ENCODE results near the gene SCRG1.

SCRG1 gene

DNA sequence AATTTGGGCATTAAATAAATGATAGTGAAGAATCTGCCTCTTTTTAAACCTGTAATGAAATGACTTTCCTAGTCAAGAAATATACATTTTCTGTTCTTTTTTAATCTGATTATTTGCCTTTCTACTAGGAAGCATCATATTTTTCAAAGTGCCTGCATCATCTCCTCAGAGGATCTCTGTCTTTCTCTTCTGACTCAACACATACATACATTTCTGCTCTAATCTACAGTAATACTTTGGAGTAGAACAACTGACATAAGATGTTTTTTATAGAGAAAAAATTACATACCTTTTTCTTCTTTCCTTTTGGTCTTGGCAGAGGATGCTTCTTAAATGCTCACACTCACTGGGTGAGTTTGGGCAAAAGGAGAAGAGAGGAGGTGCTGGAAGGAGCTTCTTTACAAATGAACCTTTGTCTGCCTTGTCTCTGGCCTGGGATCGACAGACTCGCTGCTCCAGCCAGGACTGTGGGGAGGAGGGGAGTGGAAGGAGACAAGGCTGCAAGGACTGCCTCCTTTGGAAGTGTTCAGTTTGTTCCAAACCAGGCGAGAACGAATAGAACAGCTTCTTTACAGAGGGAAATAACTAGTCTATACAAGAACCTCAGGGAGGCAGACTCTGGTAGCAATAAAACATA, at the start of gene SCRG1:
SCRG1 (minus strand) TSS at position 338 of the 637 bp plus-strand sequence. CDS start 7,702 bp downstream, outside the sequence.
- peak; percentile 51 for DNase-seq (ENCODE audit: low read depth, low spot score)

DNA sequence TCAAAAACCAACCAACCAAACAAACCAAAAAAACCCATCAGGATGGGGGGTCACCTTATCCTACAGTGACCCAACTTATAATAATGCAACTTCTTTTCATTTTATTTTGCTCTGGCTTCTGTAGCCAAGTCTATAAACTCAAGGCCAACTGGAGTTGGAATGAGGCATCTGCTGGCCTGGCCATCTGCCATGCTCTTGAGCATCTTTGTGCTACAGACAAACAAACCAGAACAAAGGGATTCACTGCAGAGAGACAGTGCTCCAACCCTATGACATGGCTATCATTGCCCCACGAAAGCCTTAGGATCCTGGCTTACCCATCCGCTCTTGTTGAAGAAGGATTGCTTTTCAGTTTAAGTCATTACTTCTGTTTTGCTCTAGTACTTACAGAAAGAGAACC, 49.2 kb upstream of the SCRG1 start:
- peak; percentile 33 for DNase-seq (ENCODE audit: low read depth, low spot score)

DNA sequence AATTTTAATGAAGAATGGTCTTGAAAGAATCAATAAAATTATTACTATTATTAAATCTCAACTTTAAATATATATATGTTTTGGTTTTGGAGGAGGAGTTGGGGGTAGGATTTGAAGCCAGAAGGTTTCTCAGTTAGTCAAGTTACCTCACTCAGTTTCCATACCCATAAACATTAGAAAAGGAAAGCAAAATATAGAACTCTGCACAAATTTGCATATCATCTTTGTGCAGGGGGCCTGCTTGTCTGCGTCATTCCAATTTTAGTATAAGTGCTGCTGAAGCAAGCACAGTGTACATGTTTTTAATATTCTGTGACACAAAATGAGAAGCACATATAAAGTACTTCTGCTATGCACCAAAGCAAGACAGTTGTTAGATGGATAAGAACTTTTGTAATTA, 47.5 kb upstream of the SCRG1 start:
- no peak for DNase-seq (ENCODE audit: low read depth, low spot score)

DNA sequence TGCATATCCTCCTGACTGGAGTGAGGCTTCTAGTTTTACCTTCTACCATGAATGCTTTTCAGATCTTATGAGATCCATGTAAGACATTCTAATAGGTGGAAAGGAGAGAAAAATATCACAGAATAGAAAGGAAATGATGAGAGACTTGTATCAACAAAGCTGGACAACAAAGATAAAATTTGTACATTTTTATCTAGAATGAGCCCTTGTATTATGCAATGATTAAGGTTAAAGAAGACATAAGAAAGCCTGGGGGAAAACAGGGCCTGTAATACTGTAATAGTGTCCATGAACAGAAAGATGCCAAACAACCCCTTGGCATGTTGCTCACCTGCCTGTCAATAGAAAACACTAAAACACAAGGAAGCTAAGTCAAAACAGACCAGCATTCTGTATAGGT, 44.2 kb upstream of the SCRG1 start:
- no peak for DNase-seq (ENCODE audit: low read depth, low spot score)

DNA sequence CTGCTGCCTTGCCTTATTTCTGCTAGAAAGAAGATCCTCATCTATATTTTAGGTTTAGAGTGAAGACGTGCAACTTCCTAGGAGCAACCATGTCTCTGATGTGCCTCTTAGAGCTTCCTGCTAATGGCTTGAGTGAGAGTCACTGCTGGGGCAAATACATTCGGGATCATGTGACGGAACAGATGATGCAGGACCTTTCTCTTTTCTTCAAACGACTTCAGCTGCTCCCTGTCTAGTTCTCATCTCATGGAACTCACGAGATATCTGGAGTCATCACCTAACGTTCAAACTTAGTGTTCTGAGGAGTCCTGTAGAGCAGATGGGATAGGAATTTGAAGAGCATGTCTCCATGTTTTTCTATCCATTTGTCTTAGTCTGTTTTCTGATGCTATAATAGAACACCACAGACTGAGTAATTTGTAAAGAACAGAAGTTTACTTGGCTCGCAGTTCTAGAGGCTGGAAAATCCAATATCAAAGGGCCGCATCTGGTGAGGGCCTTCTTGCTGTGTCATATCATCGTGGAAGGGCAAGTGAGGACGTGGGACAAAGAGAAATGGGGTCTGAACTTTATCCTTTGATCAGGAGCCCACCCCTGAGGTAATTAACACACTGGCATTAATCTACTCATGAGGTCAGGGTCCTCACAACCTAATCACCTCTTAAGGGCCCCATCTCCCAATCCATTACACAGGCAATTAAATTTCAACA, 43.5 kb upstream of the SCRG1 start:
- no peak for DNase-seq (ENCODE audit: low read depth, low spot score)

DNA sequence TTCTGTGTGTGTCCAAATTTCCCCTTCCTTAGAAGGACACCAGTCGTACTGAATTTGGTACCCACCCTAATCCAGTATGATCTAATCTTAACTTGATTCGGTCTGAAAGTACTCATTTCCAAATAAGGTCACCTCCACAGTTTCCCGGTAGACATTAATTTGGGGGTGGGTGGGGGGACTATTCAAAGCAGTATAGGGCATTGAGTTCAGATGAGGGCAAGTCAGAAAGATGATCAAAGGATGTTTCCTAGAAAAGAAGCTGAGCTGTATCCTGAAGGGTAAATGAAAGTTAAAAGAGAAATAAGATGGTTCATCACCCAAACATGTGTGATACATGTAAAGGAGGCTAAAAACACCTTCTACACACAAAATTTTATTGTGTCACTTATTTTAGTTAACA, 42.0 kb upstream of the SCRG1 start:
- DNase-seq (ENCODE audit: low read depth, low spot score), result no peak

DNA sequence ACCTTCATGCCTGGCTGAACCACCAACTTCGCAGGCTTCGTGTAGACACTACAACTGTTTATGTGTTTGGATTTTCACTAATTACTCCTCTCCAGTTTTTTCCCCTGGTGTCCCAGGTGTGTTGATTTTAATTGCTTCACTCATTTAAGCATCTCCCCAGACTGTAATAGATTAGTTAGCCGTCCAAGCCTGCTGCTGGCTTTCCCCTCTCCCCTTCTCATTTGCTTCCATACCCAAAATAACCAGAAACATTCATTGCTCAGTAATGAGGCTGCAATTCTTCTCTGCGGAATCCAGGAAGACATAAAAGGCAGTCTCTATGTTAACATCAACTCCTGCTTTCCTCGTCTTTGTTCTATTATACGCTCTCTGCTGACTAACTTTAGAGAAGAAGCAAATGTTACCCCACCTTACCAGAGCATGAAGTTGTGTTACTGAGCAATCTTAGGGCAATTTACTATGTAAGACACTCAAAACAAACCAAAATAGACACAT, 37.9 kb upstream of the SCRG1 start:
- peak; percentile 55 for DNase-seq (ENCODE audit: low read depth, low spot score)

DNA sequence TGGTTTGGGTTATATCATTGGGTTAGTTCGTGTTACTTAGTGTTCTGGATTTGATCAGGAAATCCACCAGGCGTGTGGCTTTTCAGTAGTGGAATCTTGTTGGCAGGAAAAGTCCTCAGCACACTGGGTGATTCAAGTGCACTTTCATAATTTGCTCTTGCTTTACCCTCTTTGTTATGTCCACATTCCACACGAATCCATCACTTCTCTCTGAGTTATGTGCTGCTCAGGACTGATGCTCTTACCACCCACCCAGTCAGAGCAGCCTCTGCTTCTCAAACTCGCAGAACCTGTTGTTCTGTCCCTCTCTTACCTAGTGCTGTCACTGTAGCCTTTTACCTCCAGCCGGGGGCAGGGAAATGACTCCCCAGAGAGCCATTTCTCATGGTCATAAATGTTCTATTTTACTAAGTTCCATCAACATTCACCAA, 37.2 kb upstream of the SCRG1 start:
- DNase-seq (ENCODE audit: low read depth, low spot score), result peak; percentile 89

DNA sequence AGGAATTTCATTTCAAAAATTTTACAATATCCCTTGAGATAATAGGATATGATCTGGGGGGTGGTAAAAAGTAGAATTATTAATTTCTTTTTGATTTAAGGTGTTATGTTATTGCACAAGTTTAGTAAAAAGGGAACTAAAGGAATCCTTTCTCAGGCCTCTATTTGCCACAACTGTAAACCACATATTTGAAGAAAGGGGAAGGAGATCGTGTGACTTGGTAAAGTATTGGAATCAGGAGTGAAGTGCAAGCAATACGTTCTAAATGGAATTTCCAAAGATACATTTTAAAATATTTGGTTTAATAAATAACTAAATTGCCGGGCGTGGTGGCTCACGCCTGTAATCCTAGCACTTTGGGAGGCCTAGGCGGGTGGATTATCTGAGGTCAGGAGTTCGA, 35.3 kb upstream of the SCRG1 start:
- no peak for DNase-seq (ENCODE audit: low read depth, low spot score)

DNA sequence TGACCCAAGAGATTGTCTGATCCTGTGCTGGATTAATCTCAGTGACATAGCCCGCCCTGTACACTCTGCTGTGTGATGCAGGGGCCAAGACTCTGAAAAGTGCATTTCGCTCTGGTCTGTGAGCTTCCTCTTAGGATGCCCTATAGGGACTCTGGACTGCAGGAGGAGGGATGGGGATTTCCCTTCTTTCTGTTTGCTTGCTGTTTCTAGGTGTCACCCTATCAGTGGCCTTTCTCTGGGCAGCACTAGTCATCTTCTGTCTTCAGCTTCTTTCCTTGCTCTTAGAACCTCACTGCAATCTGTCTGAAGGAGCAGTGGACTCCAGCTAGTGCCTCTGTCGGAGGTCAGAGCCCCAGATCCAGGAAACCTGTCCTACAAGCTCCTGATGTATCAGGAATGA, 34.5 kb upstream of the SCRG1 start:
- DNase-seq (ENCODE audit: low read depth, low spot score), result no peak

DNA sequence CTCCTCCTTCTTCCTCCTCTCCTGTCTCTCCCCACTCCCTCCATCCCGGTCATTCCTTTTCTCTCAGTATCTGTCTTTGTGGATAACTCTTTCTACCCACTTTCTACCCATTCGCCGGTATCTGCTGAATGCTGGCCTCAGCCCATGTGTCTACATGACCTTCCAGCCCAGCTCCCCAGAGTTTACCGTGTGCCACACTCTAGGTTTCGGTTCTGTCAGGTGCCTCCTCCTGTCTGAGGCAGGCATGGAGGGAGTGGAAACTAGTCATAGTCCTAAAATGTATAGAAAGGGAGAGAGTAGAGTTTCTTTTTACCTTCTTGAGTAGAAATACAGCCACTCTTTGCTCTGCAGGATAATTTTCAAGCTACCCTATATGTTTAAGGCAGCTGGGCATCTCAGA, 33.5 kb upstream of the SCRG1 start:
- no peak for DNase-seq (ENCODE audit: low read depth, low spot score)

DNA sequence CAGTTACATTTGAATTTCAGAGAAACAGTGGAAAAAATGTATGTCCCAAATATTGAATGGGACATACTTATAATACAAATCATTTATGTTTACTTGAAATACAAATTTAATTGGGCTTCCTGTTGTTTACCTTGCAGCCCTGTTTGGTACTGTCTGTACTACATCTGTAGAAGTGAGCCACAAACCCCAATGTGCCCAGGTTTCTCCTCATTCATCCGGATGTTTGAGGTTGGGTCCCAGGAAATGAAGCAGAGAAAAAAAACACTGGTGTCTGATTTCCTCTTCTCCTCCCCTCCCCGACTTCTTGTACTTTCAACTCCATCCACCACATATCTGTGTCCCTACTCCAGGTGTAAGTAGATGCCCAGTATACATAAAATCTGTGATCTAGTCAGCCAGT, 27.1 kb upstream of the SCRG1 start:
- DNase-seq (ENCODE audit: low read depth, low spot score), result no peak

DNA sequence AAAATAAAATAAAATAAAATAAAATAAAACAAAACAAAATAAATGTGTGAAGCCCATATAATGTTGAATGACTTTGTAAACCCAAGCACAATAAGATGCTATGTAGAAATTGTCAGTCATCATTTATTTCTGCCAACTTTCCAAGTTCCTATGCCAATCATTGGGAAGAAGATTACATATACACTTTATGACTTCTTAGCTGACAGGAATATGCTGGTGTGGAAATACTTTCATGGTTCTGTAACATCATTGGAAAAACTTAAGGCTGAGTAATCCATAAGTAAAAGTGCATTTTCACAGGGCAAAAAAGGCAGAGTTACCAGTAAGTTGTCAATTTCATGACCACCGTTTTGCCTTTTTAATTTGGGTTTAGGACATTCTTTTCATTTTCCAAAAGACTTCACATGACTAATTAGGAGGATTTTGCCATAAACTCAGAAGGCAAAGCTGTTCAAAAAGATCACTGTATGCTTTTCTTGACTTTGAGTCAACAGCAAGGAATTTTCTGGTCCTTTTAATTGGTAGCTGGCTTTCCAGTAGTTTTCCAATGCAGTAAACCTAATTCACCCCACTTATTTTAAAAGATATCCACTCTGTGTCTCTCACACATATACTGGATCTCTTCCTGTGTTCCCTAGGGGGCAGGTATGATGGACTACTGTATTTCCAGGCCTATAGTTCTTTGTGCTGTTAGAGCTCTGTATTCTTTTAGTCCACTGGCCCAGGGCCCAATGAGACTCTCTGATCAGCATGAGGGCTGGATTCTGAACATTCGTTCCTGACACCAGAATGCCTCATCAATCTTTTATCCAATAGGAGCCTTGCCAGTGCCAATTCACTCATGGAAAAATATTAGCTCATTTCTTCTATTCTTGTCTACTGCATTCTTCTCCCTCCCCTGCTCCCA, 26.2 kb upstream of the SCRG1 start:
- DNase-seq (ENCODE audit: low read depth, low spot score), result peak; percentile 89

DNA sequence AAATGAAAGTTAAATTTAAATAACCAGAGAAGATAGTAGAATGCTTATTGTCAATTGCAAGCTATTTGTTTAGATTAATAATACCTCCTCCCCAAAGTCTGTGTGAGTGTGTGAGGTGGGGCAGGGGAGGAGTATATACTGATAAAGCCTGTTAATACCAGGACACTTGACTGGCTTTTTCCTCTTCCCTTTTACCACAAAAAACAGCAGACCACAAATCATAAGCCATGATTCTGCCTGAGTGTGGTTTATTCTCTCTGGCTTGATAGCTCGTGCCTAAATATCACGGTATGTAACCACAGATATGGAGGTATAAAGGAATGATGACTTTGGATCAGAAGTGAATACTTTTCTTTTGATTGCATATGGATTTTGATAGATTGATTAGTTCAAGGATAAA, 21.9 kb upstream of the SCRG1 start:
- DNase-seq (ENCODE audit: low read depth, low spot score), result peak; percentile 39

DNA sequence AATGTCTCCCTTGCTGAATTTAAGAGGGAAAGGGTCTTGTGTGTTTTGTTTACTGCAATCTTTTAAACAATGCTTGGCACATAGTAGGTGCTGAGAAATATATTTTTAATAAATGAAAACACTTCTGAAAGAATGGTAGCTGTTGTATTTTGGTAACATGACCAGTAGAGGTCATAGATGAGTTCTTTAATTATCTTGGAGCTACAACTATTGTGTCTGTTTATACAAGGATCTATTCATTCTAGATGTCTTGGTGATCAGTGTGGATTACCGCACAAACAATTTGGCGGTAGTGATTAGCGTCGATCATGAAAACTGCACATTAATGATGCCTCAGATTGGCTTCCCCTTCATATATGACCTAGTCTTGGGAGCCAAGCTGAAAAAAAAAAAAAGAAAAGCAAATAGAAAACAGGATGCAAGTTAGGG, 21.4 kb upstream of the SCRG1 start:
- DNase-seq (ENCODE audit: low read depth, low spot score), result peak; percentile 53

DNA sequence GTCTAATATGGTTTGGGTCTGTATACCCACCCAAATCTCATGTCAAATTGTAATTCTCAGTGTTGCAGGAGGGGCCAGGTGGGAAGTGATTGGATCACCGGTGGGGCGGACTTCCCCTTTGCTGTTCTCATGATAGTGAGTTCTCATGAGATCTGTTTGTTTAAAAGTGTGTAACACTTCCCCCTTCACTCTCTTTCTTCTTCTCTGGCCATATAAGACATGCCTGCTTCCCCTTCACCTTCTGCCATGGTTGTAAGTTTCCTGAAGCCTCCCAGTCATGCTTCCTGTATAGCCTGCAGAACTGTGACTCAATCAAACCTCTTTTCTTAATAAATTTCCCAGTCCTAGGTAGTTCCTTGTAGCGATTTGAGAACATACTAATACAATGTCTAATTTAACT, 19.7 kb upstream of the SCRG1 start:
- no peak for DNase-seq (ENCODE audit: low read depth, low spot score)

DNA sequence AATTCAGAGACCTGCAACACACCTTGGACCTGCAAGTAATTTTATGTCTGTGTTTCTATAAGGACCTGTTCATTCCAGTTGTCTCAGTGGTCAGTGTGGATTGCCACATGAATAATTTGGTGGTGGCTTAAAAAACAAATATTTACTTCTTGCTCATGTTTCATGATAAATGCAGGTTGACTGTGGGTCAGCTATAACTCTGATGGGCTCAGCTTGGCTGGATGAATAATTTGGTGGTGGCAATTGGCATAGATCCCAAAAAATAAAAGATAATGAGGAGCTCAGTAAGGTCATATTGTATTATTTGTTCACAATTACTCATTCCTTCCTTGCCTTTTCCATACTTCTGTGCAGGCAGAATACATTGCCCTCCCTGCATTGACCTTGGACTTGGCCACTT, 18.9 kb upstream of the SCRG1 start:
- DNase-seq (ENCODE audit: low read depth, low spot score), result no peak

DNA sequence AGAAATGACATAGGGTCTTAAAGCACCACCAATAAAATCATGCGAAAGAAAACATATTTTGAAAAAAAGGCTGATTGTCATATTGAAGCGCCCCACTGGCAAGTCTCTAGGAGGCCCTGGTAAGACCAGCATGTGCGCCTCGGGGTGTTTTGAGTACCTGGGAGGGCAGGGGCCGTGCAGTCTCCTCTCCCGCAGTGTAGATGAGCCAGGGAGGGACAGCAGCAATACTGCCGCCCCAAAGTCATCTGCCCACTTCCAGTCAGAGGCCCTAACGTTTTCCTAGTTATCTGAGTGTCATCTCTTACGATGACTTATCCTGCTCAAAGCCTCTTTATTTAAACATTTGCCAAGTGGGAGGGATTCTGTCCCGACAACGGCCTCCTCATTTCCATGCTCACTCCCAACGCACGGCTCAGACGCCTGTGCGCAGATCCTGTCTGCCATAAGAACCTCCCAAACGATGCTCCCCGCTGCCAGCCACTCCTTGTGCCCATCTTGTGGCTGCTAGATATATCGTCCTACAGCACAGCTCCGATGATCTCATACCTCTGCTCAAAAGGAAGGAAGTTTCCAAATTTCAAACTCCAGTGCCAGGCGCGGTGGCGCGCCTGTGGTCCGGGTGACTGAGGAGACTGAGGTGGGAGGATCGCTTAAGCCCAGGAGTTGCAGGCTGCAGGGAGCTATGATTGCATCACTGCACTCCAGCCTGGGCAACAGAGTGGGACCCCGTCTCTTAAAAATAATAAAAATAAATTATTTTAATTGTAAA, 17.2 kb upstream of the SCRG1 start:
- no peak for DNase-seq (ENCODE audit: low read depth, low spot score)

DNA sequence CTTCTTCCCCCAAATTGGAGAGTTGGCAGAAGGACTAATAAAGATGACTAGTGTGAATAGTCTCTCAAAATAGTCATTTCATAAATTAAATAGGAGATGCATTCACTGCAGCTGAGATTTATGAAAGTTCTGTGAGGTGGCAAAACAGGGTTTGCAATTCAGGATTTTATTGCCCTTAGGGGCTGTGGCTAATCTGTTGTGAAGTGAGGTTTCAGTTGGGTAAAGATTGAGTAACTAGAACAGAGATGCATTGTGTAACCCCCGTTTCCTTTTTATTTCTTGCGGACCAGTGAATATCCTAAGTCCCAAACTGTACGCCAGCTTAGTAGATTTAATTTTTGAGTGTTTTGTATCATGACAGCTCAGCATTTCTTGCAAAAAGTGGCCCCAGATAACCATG, 16.2 kb upstream of the SCRG1 start:
- DNase-seq (ENCODE audit: low read depth, low spot score), result no peak

DNA sequence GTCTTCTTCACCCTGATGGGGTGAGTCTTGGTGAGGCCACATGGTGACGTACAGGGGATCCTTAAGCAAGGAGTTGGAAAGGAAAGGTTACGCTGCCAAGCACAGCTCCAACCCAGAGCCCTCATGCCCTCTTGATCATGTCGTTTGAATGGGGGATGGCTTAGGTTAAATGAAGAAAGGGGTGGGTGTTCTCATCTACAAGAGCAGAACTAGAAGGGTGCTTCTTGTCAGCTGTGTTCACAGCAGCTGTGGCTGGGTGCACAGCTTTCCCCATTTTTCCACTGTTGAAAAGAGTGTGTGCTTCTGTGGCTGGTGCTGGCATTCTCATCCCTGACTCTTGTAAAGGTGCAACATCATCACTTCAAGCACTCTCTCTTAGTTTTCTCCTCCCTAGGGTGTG, 15.5 kb upstream of the SCRG1 start:
- no peak for DNase-seq (ENCODE audit: low read depth, low spot score)

DNA sequence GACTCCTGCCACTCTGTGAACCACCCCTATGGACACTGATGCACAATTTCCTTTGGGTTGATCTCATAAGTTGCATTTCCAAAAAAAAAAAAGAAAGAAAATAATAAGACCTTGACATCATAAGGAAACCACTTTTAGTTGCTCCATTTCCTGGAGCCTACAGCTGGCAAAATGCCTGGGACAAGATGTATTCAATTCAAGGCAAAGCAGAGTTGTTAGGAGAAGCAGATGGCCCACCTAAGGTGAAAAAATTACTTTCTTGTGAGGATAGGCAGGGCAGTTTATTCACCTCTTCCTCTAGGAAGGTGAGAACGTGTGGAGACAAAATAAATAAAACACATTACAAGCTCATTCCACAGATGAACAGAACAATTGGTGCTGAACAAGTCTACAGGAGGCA, 14.1 kb upstream of the SCRG1 start:
- DNase-seq (ENCODE audit: low read depth, low spot score), result no peak

All from astrocyte of the hippocampus (primary cell).